Astrocyte of the spinal cord (primary cell): ENCODE results near the gene RAD51.
"Not testable (repeated sequence)": the region's sequence is repeated elsewhere in the genome, so short reads cannot be mapped to it uniquely, and the experiment has no call there.

Source experiments
- DNase-seq: peaks from one replicate; pipeline ENCODE4 v3.0.0; 2011; ENCODE audit warnings: low read depth, low spot score
- H3K4me3 ChIP-seq: 2 replicates; pipeline ENCODE4 v1.5.1; 2011; ENCODE audit warnings: low read depth, mild to moderate bottlenecking, low read length, moderate library complexity
- in situ Hi-C: cut with HindIII; loops from 2 replicates; pipeline ENCODE4 v1.10.0; 2017; ENCODE audit warnings: low sequenced_read_pairs
- TF ChIP-seq, protein P1 (sequence below): IDR thresholded peaks from 2 replicates; pipeline ENCODE4 v1.5.1; 2012; ENCODE audit warnings: low read depth, mild to moderate bottlenecking, low read length, inconsistent platforms

Gene RAD51

DNA sequence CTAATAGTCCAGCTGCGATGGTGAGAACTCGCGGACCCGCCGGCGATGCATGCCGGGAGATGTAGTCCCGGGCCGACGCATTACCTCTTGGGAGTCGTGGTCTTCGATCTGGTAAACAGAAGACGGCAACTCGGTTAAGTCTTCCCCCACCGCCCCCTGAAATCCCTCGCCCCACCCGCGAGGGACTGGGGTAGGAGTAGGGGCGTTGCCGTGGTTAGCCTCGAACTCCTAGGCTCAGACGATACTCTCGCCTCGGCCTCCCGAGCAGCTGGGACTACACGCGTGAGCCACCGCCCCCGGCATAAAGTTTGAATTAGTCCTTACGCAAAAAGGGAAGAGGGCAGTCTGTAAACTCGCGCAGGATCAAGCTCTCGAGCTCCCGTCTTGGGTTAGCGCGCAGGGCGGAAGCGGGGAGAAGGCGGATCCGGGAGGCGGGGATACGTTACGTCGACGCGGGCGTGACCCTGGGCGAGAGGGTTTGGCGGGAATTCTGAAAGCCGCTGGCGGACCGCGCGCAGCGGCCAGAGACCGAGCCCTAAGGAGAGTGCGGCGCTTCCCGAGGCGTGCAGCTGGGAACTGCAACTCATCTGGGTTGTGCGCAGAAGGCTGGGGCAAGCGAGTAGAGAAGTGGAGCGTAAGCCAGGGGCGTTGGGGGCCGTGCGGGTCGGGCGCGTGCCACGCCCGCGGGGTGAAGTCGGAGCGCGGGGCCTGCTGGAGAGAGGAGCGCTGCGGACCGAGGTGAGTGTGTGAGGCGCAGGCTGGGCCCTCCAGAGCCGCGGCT is at the start of gene RAD51:
RAD51 (plus strand) TSS at position 487 of the 781 bp plus-strand sequence. CDS start 3,585 bp downstream, outside the sequence.
- in situ Hi-C loops = no loop called here
- TF ChIP-seq, protein P1, sequence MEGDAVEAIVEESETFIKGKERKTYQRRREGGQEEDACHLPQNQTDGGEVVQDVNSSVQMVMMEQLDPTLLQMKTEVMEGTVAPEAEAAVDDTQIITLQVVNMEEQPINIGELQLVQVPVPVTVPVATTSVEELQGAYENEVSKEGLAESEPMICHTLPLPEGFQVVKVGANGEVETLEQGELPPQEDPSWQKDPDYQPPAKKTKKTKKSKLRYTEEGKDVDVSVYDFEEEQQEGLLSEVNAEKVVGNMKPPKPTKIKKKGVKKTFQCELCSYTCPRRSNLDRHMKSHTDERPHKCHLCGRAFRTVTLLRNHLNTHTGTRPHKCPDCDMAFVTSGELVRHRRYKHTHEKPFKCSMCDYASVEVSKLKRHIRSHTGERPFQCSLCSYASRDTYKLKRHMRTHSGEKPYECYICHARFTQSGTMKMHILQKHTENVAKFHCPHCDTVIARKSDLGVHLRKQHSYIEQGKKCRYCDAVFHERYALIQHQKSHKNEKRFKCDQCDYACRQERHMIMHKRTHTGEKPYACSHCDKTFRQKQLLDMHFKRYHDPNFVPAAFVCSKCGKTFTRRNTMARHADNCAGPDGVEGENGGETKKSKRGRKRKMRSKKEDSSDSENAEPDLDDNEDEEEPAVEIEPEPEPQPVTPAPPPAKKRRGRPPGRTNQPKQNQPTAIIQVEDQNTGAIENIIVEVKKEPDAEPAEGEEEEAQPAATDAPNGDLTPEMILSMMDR = no peak
- peak within 1 kb of the TSS; percentile 98 for H3K4me3 ChIP-seq
- peak; percentile 95 for DNase-seq

DNA sequence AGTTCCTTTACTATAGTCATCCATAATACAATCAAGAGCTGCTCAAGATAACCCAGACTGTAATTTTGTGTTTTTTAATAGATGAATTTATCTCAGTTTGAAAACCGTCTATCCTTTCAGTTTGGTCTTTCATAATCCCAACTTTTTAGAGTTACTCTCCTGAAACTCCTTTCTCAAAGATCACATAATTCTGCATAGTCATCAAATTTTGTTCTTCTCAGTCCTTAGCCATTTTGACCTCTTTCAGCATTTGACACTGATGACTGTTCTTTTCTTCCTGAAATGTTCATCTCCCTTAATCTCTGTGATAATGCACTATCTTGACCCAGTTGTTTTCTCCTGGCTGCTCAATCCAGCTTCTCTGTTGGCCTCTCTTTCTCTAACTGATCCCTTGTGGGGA is 47.5 kb upstream of the RAD51 start:
- DNase-seq = no peak
- in situ Hi-C loops = no loop called here
- TF ChIP-seq, protein P1 = no peak
- no peak overlapping the region for H3K4me3 ChIP-seq

DNA sequence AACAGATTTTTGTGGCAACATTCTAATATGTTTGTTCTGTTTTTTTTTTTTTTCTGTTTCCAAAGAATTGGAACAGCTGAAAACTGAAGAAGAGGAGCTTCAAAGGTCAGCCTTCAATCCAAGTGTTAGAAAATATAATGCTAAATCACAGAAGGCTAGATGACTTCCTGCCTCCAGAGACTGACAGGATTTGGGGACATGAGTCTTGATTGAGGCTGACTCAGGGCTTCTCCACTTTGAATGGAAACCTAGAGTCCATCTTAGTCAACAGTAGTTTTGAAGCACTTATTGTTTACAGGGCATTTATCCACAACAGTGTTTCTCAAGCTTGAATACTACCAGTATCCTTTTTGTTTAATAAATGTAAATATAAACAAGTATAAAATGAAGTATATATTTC is 44.5 kb upstream of the RAD51 start:
- in situ Hi-C loops = no loop called here
- no peak for DNase-seq
- TF ChIP-seq, protein P1 = no peak
- no peak overlapping the region for H3K4me3 ChIP-seq

DNA sequence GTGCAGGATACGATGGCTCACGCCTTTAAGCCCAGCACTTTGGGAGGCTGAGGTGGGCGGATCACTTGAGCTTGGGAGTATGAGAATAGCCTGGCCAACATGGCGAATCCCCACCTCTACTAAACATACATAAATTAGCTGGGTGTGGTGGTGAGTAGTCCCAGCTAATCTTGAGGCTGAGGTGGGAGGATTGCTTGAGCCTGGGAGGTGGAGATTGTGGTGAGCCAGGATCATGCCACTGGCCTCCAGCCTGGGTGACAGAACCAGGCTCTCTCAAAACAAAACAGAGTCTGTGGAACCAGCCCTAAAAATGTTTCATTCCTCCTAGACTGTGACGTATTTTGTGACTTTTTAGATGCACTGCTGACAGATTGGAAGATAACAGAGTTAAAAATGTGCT is 34.3 kb upstream of the RAD51 start:
- H3K4me3 ChIP-seq = no peak overlapping the region
- in situ Hi-C loops = no loop called here
- TF ChIP-seq, protein P1 = no peak
- no peak for DNase-seq

DNA sequence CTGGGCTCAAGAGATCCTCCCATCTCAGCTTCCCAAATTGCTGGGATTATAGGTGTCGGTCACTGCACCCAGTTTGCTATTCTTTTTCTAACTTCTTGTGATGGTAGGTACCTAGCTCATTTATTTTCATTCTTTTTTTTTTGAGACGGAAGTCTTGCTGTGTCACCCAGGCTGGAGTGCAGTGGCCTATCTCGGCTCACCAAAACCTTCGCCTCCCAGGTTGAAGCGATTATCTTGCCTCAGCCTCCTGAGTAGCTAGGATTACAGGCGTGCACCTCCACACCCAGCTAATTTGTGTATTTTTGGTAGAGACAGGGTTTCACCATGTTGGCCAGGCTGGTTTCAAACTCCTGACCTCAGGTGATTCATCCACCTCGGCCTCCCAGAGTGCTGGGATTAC is 30.1 kb upstream of the RAD51 start:
- DNase-seq = no peak
- H3K4me3 ChIP-seq = no peak overlapping the region
- in situ Hi-C loops = no loop called here
- TF ChIP-seq, protein P1 = no peak

DNA sequence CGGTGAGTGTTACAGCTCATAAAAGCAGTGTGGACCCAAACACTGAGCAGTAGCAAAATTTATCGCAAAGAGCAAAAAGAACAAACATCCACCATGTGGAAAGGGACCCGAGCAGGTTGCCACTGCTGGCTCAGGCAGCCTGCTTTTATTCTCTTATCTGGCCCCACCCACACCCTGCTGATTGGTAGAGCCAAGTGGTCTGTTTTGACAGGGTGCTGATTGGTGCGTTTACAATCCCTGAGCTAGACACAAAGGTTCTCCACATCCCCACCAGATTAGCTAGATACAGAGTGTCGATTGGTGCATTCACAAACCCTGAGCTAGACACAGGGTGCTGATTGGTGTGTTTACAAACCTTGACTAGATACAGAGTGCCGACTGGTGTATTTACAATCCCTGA is 18.7 kb upstream of the RAD51 start:
- in situ Hi-C loops, H3K4me3 ChIP-seq, DNase-seq: not testable (repeated sequence)

DNA sequence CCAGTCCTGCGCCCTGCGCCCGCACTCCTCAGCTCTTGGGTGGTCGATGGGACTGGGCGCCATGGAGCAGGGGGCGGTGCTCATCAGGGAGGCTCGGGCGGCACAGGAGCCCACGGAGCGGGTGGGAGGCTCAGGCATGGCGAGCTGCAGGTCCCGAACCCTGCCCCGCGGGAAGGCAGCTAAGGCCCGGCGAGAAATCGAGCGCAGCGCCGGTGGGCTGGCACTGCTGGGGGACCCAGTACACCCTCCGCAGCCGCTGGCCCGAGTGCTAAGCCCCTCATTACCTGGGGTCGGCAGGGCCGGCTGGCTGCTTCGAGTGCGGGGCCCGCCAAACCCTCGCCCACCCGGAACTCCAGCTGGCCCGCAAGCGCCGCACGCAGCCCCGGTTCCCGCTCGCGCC is 18.1 kb upstream of the RAD51 start:
- H3K4me3 ChIP-seq, in situ Hi-C loops, DNase-seq: not testable (repeated sequence)
